ENCODE measurements around the gene CD82. TPM values are rescaled to one million over a fixed set of nuclear protein-coding genes. Genes with fewer than 3 reads are reported as not detected.
A peak's percentile ranks its signal among the peaks of the same experiment; 100 is the strongest.

Gene CD82
- total RNA-seq, 1 donor from 2014 or later = 8.8 TPM

DNA sequence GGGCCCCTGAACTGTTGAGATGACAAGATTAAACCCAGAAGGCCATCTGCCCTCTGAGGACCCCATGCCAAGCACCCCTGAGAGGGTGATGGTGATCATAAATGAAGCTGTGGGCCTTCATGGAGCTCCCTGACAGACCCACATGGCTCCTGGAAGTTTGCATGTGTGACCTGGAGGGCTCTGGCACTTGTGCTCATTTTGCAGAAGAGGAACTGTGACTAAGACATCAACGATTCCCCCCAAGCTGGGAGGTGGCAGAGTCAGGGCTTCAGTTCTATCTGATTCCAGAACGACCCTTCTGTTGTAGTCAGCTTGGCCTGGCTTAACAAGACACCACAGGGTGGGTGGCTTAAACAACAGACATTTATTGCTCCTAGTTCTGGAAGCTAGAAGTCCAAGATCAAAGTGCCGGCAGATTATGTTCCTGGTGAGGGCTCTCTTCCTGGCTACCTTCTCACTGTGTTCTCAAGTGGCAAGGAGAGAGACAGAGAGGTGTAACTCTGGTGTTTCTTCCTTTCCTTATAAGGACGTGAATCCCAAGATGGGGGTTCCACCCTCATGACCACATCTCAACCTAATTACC is 46.4 kb upstream of the CD82 start:
- H3K4me1 Mint-ChIP-seq = peaks cover 30% of the 10 kb centered on the region
- TF ChIP-seq EZH2 (IDR thresholded peaks at IDR 0.05) = no peak
- no peak for TF ChIP-seq EZH2phosphoT487 (IDR thresholded peaks at IDR 0.05)
- TF ChIP-seq, protein P1, sequence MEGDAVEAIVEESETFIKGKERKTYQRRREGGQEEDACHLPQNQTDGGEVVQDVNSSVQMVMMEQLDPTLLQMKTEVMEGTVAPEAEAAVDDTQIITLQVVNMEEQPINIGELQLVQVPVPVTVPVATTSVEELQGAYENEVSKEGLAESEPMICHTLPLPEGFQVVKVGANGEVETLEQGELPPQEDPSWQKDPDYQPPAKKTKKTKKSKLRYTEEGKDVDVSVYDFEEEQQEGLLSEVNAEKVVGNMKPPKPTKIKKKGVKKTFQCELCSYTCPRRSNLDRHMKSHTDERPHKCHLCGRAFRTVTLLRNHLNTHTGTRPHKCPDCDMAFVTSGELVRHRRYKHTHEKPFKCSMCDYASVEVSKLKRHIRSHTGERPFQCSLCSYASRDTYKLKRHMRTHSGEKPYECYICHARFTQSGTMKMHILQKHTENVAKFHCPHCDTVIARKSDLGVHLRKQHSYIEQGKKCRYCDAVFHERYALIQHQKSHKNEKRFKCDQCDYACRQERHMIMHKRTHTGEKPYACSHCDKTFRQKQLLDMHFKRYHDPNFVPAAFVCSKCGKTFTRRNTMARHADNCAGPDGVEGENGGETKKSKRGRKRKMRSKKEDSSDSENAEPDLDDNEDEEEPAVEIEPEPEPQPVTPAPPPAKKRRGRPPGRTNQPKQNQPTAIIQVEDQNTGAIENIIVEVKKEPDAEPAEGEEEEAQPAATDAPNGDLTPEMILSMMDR (IDR thresholded peaks at IDR 0.05) = no peak
- peaks cover 18% of the 10 kb centered on the region for H3K27me3 Mint-ChIP-seq (ENCODE audit: insufficient read depth, low read depth)

DNA sequence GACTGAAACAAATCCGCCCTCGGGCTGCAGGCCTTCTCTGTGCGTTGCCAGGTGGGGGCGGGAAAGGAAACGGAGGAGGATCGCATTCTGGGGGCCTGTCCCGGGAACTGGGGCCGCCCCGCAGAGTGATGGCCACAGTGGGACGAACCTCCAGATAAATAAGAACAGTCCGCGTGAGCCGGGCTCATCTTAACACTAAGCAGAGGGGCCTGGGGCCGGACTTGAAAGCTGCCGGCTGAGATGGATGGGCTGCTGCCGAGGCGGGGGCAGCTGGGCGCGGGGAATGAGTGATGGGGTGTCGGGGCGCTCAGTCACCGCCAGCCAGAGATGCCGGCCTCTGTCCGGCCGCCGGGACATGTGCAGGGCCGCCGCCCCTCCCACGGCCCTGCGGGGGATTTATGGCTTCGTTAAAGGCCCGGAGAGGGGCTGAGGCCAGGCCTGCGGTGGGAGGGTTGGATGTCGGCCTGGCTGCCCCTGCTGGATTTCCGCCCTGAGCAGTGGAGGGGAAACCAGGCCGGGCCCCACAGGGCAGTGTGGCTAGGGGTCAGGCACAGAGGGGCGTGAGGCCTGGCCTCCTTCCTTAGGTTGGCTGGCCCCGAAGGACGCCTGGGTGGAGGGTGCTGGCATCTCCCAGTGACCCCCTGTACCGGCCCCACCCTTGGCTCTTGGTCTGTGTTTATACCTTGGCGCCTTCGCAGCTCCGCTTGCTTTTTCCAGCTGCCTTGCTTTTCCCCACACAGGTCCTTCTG is 45.3 kb upstream of the CD82 start:
- TF ChIP-seq, protein P1 (IDR thresholded peaks at IDR 0.05) = no peak
- no peak for TF ChIP-seq EZH2phosphoT487 (IDR thresholded peaks at IDR 0.05)
- TF ChIP-seq EZH2 (IDR thresholded peaks at IDR 0.05) = no peak
- Mint-ChIP-seq H3K36me3 (no peaks in the 10 kb centered on the region), H3K27ac (peak overlapping the region; percentile 79), H3K9me3 (no peaks in the 10 kb centered on the region), H3K4me3 (no peak overlapping the region), H3K27me3 (ENCODE audit: insufficient read depth, low read depth) (peaks cover 18% of the 10 kb centered on the region), H3K4me1 (peaks cover 39% of the 10 kb centered on the region)
- Histone ChIP-seq H3K27me3 (no peaks in the 10 kb centered on the region), H3K79me2 (ENCODE audit: low read depth) (no peaks in the 10 kb centered on the region), H3K4me1 (peaks cover 7% of the 10 kb centered on the region), H3K4me3 (no peak overlapping the region), H3K27ac (no peak overlapping the region), H3K9ac (no peak overlapping the region), H4K20me1 (ENCODE audit: low read depth) (no peaks in the 10 kb centered on the region), H3K9me3 (ENCODE audit: low read depth) (no peaks in the 10 kb centered on the region), H3K4me2 (no peak overlapping the region), H3F3A (ENCODE audit: low read depth) (no peaks in the 10 kb centered on the region), H2AFZ (replicated peaks) (no peak overlapping the region), H3K36me3 (no peaks in the 10 kb centered on the region)
- DNase-seq (ENCODE audit: low spot score) = peak; percentile 26

More for the DNA sequence above, 46.4 kb upstream of the CD82 start:
- H3K9ac ChIP-seq = no peak overlapping the region
- H3K36me3 ChIP-seq = no peaks in the 10 kb centered on the region
- no peaks in the 10 kb centered on the region for H3K27me3 ChIP-seq
- no peak for DNase-seq (ENCODE audit: low spot score)
- no peak overlapping the region for H3K4me3 ChIP-seq
- no peaks in the 10 kb centered on the region for H3K9me3 ChIP-seq (ENCODE audit: low read depth)
- H4K20me1 ChIP-seq (ENCODE audit: low read depth) = no peaks in the 10 kb centered on the region
- Mint-ChIP-seq H3K9me3 (no peaks in the 10 kb centered on the region), H3K27ac (peak overlapping the region; percentile 79), H3K4me3 (no peak overlapping the region), H3K36me3 (no peaks in the 10 kb centered on the region)
- H2AFZ ChIP-seq (replicated peaks) = no peak overlapping the region
- H3K27ac ChIP-seq = no peak overlapping the region
- H3K4me1 ChIP-seq = peaks cover 7% of the 10 kb centered on the region
- no peaks in the 10 kb centered on the region for H3K79me2 ChIP-seq (ENCODE audit: low read depth)
- no peaks in the 10 kb centered on the region for H3F3A ChIP-seq (ENCODE audit: low read depth)
- no peak overlapping the region for H3K4me2 ChIP-seq

DNA sequence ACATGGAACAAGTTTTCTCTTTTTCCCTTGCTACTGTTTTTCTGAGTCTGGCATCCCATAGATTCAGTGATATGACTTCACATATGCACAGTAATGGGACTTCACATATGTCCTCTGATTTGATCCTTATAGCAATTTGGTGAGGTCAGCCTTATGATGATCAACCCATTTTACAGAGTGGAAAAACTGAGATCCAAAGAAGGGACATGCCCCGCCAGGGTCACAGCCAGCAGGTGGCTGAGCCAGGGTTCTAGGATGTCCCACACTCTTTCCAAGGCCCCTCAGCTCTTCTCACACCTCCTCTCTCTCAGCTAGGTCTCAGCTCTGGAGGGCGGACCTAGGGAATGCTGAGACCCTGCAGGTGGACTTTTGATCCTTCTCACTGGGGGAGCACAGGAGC is 44.3 kb upstream of the CD82 start:
- Histone ChIP-seq H3K27ac (no peak overlapping the region), H3K36me3 (no peaks in the 10 kb centered on the region), H3K9ac (no peak overlapping the region), H2AFZ (replicated peaks) (no peak overlapping the region), H4K20me1 (ENCODE audit: low read depth) (no peaks in the 10 kb centered on the region), H3F3A (ENCODE audit: low read depth) (no peaks in the 10 kb centered on the region), H3K4me3 (no peak overlapping the region), H3K9me3 (ENCODE audit: low read depth) (no peaks in the 10 kb centered on the region), H3K27me3 (no peaks in the 10 kb centered on the region), H3K79me2 (ENCODE audit: low read depth) (no peaks in the 10 kb centered on the region), H3K4me2 (no peak overlapping the region), H3K4me1 (peaks cover 11% of the 10 kb centered on the region)
- Mint-ChIP-seq H3K27me3 (ENCODE audit: insufficient read depth, low read depth) (peaks cover 24% of the 10 kb centered on the region), H3K36me3 (no peaks in the 10 kb centered on the region), H3K9me3 (no peaks in the 10 kb centered on the region), H3K4me1 (peaks cover 49% of the 10 kb centered on the region), H3K4me3 (no peak overlapping the region), H3K27ac (no peak overlapping the region)
- TF ChIP-seq, protein P1 (IDR thresholded peaks at IDR 0.05) = no peak
- no peak for TF ChIP-seq EZH2phosphoT487 (IDR thresholded peaks at IDR 0.05)
- TF ChIP-seq EZH2 (IDR thresholded peaks at IDR 0.05) = no peak
- DNase-seq (ENCODE audit: low spot score) = no peak
